K562 (cell line): Measurements from ENCODE around the gene EVC. TPM values are rescaled to one million over a fixed set of nuclear protein-coding genes. Genes with fewer than 3 reads are reported as not detected.

Experiments used
- ATAC-seq: fragments of 200-7000 bp; cut with Tn5 transposase; 3 replicates; pipeline ENCODE4 v1.9.1; 2020; ENCODE audit warnings: moderate library complexity
- BruUV-seq: library from RNA; stranded (reverse); fragments of 400-500 nt; replicated peaks from 2 replicates; lab custom pipeline; 2021; lab: Mats Ljungman, UMichigan
- CTCF ChIA-PET: fragments of 300-600 bp; formaldehyde crosslinking; extraction: SDS; loops from one replicate; lab custom pipeline; 2021; ENCODE audit warnings: low intra/inter-chr PET ratio; lab: Yijun Ruan, JAX
- POLR2A ChIA-PET: fragments of 300-600, 350-650 bp; sonication (Branson Sonifier 250); formaldehyde crosslinking; extraction: SDS; loops from one replicate; lab custom pipeline; 2021; ENCODE audit warnings: antibody characterized with exemption, inconsistent platforms; lab: Yijun Ruan, JAX
- DNase-seq, 4 experiments: peaks; one replicate each; pipeline versions ENCODE4 v3.0.0 to v3.0.0-alpha.2; 2011 to 2018; ENCODE audit warnings: low spot score in 3 of 4, mixed read lengths in 3 of 4; ENCODE audit errors: extremely low read depth in 1 of 4
- FAIRE-seq: peaks from 2 replicates; lab custom pipeline; 2011; peaks lifted over from hg19 to GRCh38; lab: Jason Lieb, UNC
- H2AFZ ChIP-seq: 2 replicates; pipeline ENCODE4 v1.6.0; 2011; ENCODE audit warnings: low read depth, low read length, control low read depth, inconsistent platforms
- H3K27ac ChIP-seq: fragments of 200-600 bp; 3 replicates; pipeline ENCODE4 v1.8.0; 2011; ENCODE audit warnings: low read depth, mild to moderate bottlenecking, control low read depth, inconsistent platforms, low read length, moderate library complexity, mixed read lengths; ENCODE audit errors: extremely low read depth
- H3K27me3 ChIP-seq, 2 experiments: fragments of 300-600 bp in 1 of 2; 2 replicates in 1 of 2; 3 replicates in 1 of 2; pipeline versions ENCODE4 v1.6.0 to v1.8.0; 2011; ENCODE audit warnings: inconsistent platforms in 2 of 2, low read length in 2 of 2, mild to moderate bottlenecking in 1 of 2, mixed read lengths in 1 of 2, moderate library complexity in 1 of 2; ENCODE audit not compliant: control insufficient read depth in 2 of 2, insufficient read depth in 2 of 2
- H3K36me3 ChIP-seq: fragments of 300-600 bp; 3 replicates; pipeline ENCODE4 v1.8.0; 2011; ENCODE audit warnings: mild to moderate bottlenecking, low read length, inconsistent platforms; ENCODE audit not compliant: control insufficient read depth, insufficient read depth
- H3K4me1 ChIP-seq, 2 experiments: fragments of 200-600 bp in 1 of 2; replicated peaks in 1 of 2; 2 replicates in 1 of 2; 3 replicates in 1 of 2; pipeline versions ENCODE4 v1.5.1 to v1.8.0; 2011; ENCODE audit warnings: inconsistent platforms in 2 of 2, low read length in 2 of 2, mild to moderate bottlenecking in 1 of 2, mixed read lengths in 1 of 2, moderate library complexity in 1 of 2; ENCODE audit not compliant: control insufficient read depth in 2 of 2, insufficient read depth in 2 of 2
- H3K4me2 ChIP-seq: 2 replicates; pipeline ENCODE4 v1.6.1; 2011; ENCODE audit warnings: low read length, control low read depth, inconsistent platforms, mixed read lengths; ENCODE audit not compliant: insufficient read depth
- H3K4me3 ChIP-seq: fragments of 200-600 bp; sonication (generic), shearing (Covaris generic); 2 replicates; pipeline ENCODE4 v1.5.1; 2016; ENCODE audit warnings: control low read depth, inconsistent platforms
- H3K79me2 ChIP-seq: fragments of 200-600 bp; 3 replicates; pipeline ENCODE4 v1.8.0; 2011; ENCODE audit warnings: low read length, inconsistent platforms; ENCODE audit not compliant: control insufficient read depth, insufficient read depth
- H3K9ac ChIP-seq, 2 experiments: 2 replicates each; pipeline versions ENCODE4 v1.6.0 to v1.6.1; 2011; ENCODE audit warnings: low read depth in 2 of 2, low read length in 2 of 2, control low read depth in 1 of 2, inconsistent platforms in 1 of 2, mild to moderate bottlenecking in 1 of 2, mixed read lengths in 1 of 2; ENCODE audit not compliant: insufficient read depth in 1 of 2
- H3K9me1 ChIP-seq: one replicate; pipeline ENCODE4 v1.6.0; 2011; ENCODE audit warnings: inconsistent platforms, mild to moderate bottlenecking, low read length, moderate library complexity; ENCODE audit not compliant: control insufficient read depth, insufficient read depth
- H3K9me3 ChIP-seq: replicated peaks from 2 replicates; pipeline ENCODE4 v1.5.1; 2011; ENCODE audit warnings: low read depth, low read length, inconsistent platforms; ENCODE audit not compliant: control insufficient read depth, insufficient read depth
- H4K20me1 ChIP-seq: replicated peaks from 2 replicates; pipeline ENCODE4 v1.6.1; 2011; ENCODE audit warnings: low read length, inconsistent platforms, mixed read lengths; ENCODE audit not compliant: control insufficient read depth, insufficient read depth
- ADNP ChIP-seq: fragments of 200-800 bp; sonication (Bioruptor generic); IDR thresholded peaks from 2 replicates; pipeline ENCODE4 v1.6.1; 2016; ENCODE audit warnings: missing genetic modification characterization, missing compliant biosample characterization
- FOXK2 ChIP-seq, 2 experiments: fragments of 450-650 bp; IDR thresholded peaks in 1 of 2; conservative IDR thresholded peaks in 1 of 2; 2 replicates each; pipeline ENCODE4 v1.6.1; 2016; ENCODE audit warnings: low read depth in 2 of 2, mild to moderate bottlenecking in 1 of 2
- MBD1 ChIP-seq: fragments of 250-450 bp; sonication (Bioruptor Pico); IDR thresholded peaks from 2 replicates; pipeline ENCODE4 v1.8.0; 2022; ENCODE audit warnings: inconsistent platforms
- PTBP1 ChIP-seq: fragments of 200-400 bp; formaldehyde crosslinking; IDR thresholded peaks from 2 replicates; pipeline ENCODE4 v1.6.1; 2017; ENCODE audit warnings: low read depth, low read length
- RBM34 ChIP-seq: fragments of 200-400 bp; formaldehyde crosslinking; IDR thresholded peaks from 2 replicates; pipeline ENCODE4 v1.6.1; 2018; ENCODE audit warnings: low read length, borderline replicate concordance; ENCODE audit not compliant: insufficient read depth
- SRSF1 ChIP-seq: fragments of 200-400 bp; formaldehyde crosslinking; IDR thresholded peaks from 2 replicates; pipeline ENCODE4 v1.6.1; 2017; ENCODE audit warnings: mild to moderate bottlenecking, low read depth, low read length, moderate library complexity
- YBX1 ChIP-seq: fragments of 450-650 bp; IDR thresholded peaks from 2 replicates; pipeline ENCODE4 v1.7.1; 2016; ENCODE audit warnings: mild to moderate bottlenecking
- ZNF277 ChIP-seq: fragments of 250-450 bp; sonication (Bioruptor Pico); IDR thresholded peaks from 2 replicates; pipeline ENCODE4 v1.8.0; 2022; ENCODE audit warnings: inconsistent platforms, mild to moderate bottlenecking, moderate library complexity, borderline replicate concordance
- ZNF75A ChIP-seq: fragments of 450-650 bp; formaldehyde crosslinking; IDR thresholded peaks from 2 replicates; pipeline ENCODE4 v1.4.0; 2020; ENCODE audit warnings: mild to moderate bottlenecking
- ZNF76 ChIP-seq: fragments of 250-450 bp; sonication (Bioruptor Pico); IDR thresholded peaks from 2 replicates; pipeline ENCODE4 v1.4.0; 2020; ENCODE audit warnings: mild to moderate bottlenecking, moderate library complexity, borderline replicate concordance
- WGBS: fragments of 100-300 bp; shearing (Covaris generic); methylation state at CpG from one replicate; pipeline ENCODE4 v1.1.6; 2016; ENCODE audit warnings: low coverage, mixed read lengths; ENCODE audit not compliant: insufficient coverage; ENCODE audit errors: missing lambda C conversion rate; 5-methylcytosine and 5-hydroxymethylcytosine counted together
- in situ Hi-C: fragments of 300-500 bp; cut with MboI; formaldehyde crosslinking; loops from 4 replicates; pipeline ENCODE4 v1.15.0; 2018; ENCODE audit warnings: inconsistent platforms, mixed read lengths
- intact Hi-C: fragments of 100-400 bp; cut with micrococcal nuclease; formaldehyde crosslinking; loops from 2 replicates; pipeline ENCODE4 v1.14.2; 2022
- polyA plus RNA-seq, 8 experiments: library from polyadenylated mRNA; depleted of rRNA in 4 of 8; stranded (reverse) in 5 of 8; unstranded in 3 of 8; fragments of >200 nt; fragmentation: Nextera tagmentation in 2 of 8; fragmentation: Illumina TruSeq in 1 of 8; extraction: Ambion mirVana in 2 of 8; extraction: Trizol in 1 of 8; gene quantifications; 2 replicates each; pipeline versions ENCODE4 v1.2.1 to v1.2.3, GENCODE V29; 2011 to 2014; ENCODE audit warnings: inconsistent platforms in 1 of 8, missing spikeins in 1 of 8
- total RNA-seq, 7 experiments: library from RNA; depleted of rRNA in 6 of 7; stranded (reverse); fragments of >200 nt in 6 of 7; fragmentation: Illumina TruSeq in 2 of 7; extraction: Trizol in 2 of 7; gene quantifications; 2 replicates each; pipeline versions ENCODE4 v1.2.1 to v1.2.3, GENCODE V29; 2011 to 2021; ENCODE audit warnings: low replicate concordance in 1 of 7
- TF ChIP-seq, protein P1 (sequence below), 2 experiments: fragments of 150-350 bp in 1 of 2; IDR thresholded peaks; 2 replicates each; pipeline ENCODE4 v1.6.1; 2012 to 2016; ENCODE audit warnings: low read depth in 2 of 2, low read length in 2 of 2, mild to moderate bottlenecking in 1 of 2, moderate library complexity in 1 of 2

The EVC gene
- total and polyA plus RNA-seq, 9 of the 15 experiments (the other 6 are each of a cell fraction or from before 2014, with no cell fraction given) = 0.03 to 3.2 (median 1.1) TPM

- TF ChIP-seq PTBP1 (no peak), ADNP (tag) (no peak)
- TF ChIP-seq, all 486 proteins: peak for 0
Observed at GRCh38 chr4:5705647-5706320, 5.2 kb upstream of the EVC start (continued).

DNA sequence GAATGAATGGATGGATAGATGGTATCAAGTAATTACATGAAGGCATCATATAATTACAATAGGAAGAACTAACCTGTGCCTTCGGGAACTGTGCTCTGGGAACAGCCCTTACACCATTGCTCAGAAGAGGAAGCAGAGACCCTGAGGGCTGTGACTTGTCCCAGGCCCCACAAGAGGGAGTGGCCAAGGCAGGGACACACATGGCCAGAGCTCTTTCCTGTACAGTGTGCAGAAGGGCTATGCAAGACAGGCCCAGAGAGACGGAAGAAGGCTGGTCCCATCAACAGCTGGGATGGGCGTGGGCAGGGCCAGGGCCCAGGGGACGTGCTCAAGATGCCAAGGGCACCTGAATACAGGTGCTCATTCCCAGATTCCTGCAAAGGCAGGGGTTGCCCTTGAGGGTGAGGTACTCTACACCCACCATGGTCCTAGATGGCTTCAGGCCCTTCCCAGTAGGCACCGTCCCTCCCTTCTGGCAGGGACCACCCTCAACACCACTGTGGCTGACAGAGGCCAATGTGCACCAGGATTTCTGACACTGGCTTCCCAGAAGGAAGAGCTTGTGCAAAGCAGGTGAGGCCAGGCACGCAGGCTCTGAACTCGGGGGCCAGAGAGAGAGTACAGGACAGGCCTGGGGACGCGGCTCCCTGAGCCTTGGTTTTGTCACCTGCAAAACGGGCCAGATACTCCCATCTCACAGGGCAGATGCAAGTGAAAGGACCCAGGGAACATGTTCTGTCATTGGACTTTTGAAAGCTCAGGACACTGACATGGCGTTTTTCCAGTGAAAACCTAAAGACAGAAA, 4.3 kb upstream of the EVC start:
- Histone ChIP-seq H3K9ac (no peak overlapping the region), H3K9me3 (peaks cover 7% of the 10 kb centered on the region; the same call in 1 of the 2 replicates), H3K9me1 (no peaks in the 10 kb centered on the region), H4K20me1 (no peaks in the 10 kb centered on the region), H3K4me3 (no peak overlapping the region), H3K4me1 (peaks cover 0 to 20% of the 10 kb centered on the region in 2 experiments; a peak in 3 of 5 replicates), H3K27me3 (peaks cover 2 to 12% of the 10 kb centered on the region in 2 experiments; a peak in 3 of 5 replicates), H3K27ac (no peak overlapping the region), H3K36me3 (no peaks in the 10 kb centered on the region), H2AFZ (no peak overlapping the region), H3K4me2 (no peak overlapping the region), H3K79me2 (no peaks in the 10 kb centered on the region)
- ChIA-PET CTCF (no interaction called here), POLR2A (interaction anchor here (0.5 kb wide), 1 partner anchor 9 kb away, joined by 3 read pairs; no protein-coding TSS in a partner anchor)
- WGBS = 29% methylated on average over 11 of the region's 11 CpGs
- in situ Hi-C loops = no loop called here
- intact Hi-C loops = no loop called here
- DNase-seq (no peak), ATAC-seq (no peak), FAIRE-seq (no peak)
- BruUV-seq = no TSS peak
- TF ChIP-seq, protein P1, sequence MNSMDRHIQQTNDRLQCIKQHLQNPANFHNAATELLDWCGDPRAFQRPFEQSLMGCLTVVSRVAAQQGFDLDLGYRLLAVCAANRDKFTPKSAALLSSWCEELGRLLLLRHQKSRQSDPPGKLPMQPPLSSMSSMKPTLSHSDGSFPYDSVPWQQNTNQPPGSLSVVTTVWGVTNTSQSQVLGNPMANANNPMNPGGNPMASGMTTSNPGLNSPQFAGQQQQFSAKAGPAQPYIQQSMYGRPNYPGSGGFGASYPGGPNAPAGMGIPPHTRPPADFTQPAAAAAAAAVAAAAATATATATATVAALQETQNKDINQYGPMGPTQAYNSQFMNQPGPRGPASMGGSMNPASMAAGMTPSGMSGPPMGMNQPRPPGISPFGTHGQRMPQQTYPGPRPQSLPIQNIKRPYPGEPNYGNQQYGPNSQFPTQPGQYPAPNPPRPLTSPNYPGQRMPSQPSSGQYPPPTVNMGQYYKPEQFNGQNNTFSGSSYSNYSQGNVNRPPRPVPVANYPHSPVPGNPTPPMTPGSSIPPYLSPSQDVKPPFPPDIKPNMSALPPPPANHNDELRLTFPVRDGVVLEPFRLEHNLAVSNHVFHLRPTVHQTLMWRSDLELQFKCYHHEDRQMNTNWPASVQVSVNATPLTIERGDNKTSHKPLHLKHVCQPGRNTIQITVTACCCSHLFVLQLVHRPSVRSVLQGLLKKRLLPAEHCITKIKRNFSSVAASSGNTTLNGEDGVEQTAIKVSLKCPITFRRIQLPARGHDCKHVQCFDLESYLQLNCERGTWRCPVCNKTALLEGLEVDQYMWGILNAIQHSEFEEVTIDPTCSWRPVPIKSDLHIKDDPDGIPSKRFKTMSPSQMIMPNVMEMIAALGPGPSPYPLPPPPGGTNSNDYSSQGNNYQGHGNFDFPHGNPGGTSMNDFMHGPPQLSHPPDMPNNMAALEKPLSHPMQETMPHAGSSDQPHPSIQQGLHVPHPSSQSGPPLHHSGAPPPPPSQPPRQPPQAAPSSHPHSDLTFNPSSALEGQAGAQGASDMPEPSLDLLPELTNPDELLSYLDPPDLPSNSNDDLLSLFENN (IDR thresholded peaks at IDR 0.05; ENCODE audit: low read depth in 2 of 2, low read length in 2 of 2) = no peak
- TF ChIP-seq MBD1 = no peak
- TF ChIP-seq ZNF76 (CRISPR knock-in tag) = no peak
- TF ChIP-seq FOXK2 (conservative IDR thresholded peaks at IDR 0.05 in 1 of 2, IDR thresholded peaks at IDR 0.05 in 1 of 2; ENCODE audit: low read depth in 2 of 2) = no peak
- no peak for TF ChIP-seq SRSF1
- no peak for TF ChIP-seq RBM34
- no peak for TF ChIP-seq ZNF277 (CRISPR knock-in tag)
- TF ChIP-seq YBX1 = no peak
- TF ChIP-seq ZNF75A (CRISPR knock-in tag) = no peak
- no peak for TF ChIP-seq PTBP1
